GM19238 (cell line): ENCODE measurements around the gene SRSF5.
"Not testable (repeated sequence)": the region's sequence is repeated elsewhere in the genome, so short reads cannot be mapped to it uniquely, and the experiment has no call there.

Source experiments
- DNase-seq: peaks from one replicate; pipeline ENCODE4 v3.0.0; 2011; ENCODE audit warnings: low spot score; ENCODE audit not compliant: insufficient read length

Gene SRSF5

GRCh38 chr14:69766984-69767368 lies at the start of gene SRSF5:
SRSF5 (plus strand) TSS chr14:69767142; CDS start chr14:69768157, 1,015 bp downstream.
- peak; percentile 77 for DNase-seq

- not testable (repeated sequence) for DNase-seq
Observed at GRCh38 chr14:69718614-69719013, 48.3 kb upstream of the SRSF5 start.

DNA sequence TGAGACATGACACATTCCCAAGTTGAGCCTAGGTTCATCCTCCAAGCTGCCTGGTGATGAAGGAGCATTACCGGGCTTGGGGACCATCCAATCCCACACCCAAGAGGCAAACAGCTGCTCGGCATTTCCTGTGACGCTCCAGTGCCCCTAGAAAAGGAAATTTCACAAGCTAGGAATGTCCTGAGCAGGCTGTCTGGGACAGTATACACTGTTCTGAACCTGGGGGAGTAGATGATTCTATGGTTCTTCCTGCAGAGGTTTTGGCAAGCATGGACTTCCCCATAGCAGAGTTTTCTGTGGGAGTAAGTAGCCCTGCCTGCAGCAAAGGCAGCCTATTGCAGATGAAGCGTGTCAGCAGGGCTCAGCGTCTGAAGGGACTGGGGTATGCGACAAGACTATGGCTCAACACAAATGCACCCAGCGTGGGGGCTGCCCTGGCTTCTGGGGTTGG lies 47.4 kb upstream of the SRSF5 start:
- no peak for DNase-seq

GRCh38 chr14:69720912-69721311 lies 46.0 kb upstream of the SRSF5 start:
- no peak for DNase-seq

GRCh38 chr14:69726761-69727511 lies 40.0 kb upstream of the SRSF5 start:
- DNase-seq, result peak; percentile 82

DNA sequence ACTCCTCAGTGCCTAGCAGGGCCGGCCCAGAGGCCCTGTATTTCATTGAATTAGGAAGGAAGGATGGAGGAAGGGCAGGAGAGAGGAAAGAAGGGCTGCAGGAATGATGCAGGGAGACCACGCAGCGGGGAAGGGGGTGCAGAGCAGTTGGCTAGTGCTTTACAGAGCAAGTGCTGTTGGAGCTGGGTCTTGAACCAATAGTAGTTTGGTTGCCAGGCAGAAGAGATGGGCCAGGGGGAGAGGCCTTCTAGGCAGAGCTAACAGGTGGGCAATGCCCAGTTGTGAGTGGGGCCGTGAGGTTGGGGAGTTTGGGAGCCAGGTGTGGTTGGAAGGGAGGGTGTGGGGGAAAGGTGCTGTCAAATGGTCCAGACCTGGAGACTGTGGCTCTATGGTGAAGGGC lies 39.1 kb upstream of the SRSF5 start:
- DNase-seq, result no peak

DNA sequence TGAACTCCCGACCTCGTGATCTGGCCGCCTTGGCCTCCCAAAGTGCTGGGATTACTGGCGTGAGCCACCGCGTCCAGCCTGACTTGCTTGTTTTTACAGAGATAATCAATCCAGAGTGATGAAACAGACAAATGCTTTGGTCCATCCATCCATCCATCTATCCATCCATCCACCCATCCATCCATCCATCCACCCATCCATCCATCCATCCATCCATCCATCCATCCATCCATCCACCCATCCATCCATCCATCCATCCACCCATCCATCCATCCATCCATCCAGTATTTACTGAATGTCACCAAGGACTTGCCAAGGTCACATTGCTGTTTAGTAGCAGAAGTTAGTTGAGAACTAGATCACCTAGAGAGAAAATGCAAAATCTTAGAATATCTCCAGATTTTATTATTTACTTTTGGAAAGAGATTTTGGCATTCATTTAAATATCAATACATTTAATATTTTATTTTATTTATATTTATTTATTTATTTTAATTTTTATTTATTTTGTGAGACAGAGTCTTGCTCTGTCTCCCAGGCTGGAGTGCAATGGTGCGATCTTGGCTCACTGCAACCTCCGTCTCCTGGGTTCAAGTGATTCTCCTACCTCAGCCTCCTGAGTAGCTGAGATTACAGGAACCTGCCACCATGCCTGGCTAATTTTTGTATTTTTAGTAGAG lies 34.9 kb upstream of the SRSF5 start:
- DNase-seq, result not testable (repeated sequence)

GRCh38 chr14:69736405-69736804 lies 30.5 kb upstream of the SRSF5 start:
- DNase-seq, result not testable (repeated sequence)

- DNase-seq, result no peak
Observed at GRCh38 chr14:69741055-69741454, 25.9 kb upstream of the SRSF5 start.

GRCh38 chr14:69749956-69750355 lies 17.0 kb upstream of the SRSF5 start:
- no peak for DNase-seq

- DNase-seq, result no peak
Observed at GRCh38 chr14:69750495-69750894, 16.4 kb upstream of the SRSF5 start.

DNA sequence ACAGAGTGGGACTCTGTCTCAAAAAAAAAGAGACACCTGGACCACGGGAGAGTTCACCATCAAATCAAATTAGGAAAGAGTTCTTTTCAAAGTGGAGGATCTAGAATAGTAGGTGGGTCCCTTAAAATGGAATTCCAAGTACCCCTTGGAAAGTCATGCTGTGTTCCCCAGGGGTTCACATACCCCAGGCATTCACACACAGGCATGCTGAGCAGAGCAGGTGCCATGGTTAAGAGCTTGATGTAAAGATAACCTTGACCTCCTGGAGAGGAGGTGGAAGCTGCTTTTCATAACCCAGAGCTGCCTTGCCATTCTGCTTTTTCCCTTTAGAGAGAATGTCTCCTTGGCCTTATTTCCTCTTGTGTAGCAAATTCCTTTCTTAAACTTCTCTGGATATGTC lies 14.2 kb upstream of the SRSF5 start:
- no peak for DNase-seq

- DNase-seq, result no peak
Observed at GRCh38 chr14:69753860-69754259, 13.1 kb upstream of the SRSF5 start.

GRCh38 chr14:69754487-69754886 lies 12.5 kb upstream of the SRSF5 start:
- no peak for DNase-seq

GRCh38 chr14:69755296-69755695 lies 11.6 kb upstream of the SRSF5 start:
- no peak for DNase-seq

- DNase-seq, result no peak
Observed at GRCh38 chr14:69755784-69756183, 11.2 kb upstream of the SRSF5 start.

GRCh38 chr14:69756298-69756697 lies 10.6 kb upstream of the SRSF5 start:
- DNase-seq, result no peak

DNA sequence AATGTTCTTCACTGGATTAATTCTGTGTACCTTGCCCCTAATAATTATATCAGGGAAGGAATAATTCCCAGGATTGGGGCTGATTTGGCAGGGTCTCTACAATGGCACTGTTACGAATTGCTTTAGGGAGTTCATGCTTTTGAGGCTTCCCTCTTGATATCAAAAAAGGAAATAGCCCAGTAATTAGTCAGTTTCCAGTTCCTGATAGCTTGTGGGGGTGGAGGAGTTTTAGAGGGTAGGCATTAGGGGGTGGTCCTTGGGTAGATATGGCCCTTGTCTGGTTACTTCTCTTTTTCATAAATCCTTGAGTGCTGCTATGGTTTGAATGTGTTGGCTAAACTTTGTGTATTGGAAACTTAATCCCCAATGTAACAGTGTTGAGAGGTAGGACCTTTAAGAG lies 6.1 kb upstream of the SRSF5 start:
- DNase-seq, result no peak

DNA sequence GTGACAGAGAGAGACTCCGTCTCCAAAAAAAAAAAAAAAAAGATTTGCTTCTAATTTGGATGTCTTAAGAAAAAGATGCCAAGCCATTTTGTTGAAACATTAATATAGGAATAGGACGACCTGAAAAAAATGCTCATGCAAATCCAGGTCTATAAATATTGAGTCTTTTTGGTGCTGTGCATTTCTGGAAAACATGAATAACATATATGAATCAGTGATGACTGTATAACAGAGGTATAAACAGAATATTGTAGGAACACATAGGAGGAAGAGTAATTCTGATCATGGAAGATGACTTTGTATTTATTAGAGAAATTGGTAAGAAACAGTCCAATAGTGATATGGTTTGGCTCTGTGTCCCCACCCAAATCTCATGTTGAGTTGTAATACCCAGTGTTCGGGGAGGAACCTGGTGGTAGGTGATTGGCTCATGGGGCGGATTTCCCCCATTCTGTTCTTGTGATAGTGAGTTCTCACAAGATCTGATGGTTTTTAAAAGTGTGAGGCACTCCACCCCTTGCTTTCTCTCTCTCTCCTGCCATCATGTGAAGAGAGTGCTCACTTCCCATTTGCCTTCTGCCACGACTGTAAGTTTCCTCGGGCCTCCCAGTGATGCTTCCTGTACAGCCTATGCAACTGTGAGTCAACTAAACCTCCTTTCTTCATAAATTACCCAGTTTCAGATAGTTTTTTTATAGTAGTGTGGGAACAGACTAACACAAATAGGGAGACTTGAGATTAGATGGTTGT lies 3.0 kb upstream of the SRSF5 start:
- DNase-seq, result no peak

DNA sequence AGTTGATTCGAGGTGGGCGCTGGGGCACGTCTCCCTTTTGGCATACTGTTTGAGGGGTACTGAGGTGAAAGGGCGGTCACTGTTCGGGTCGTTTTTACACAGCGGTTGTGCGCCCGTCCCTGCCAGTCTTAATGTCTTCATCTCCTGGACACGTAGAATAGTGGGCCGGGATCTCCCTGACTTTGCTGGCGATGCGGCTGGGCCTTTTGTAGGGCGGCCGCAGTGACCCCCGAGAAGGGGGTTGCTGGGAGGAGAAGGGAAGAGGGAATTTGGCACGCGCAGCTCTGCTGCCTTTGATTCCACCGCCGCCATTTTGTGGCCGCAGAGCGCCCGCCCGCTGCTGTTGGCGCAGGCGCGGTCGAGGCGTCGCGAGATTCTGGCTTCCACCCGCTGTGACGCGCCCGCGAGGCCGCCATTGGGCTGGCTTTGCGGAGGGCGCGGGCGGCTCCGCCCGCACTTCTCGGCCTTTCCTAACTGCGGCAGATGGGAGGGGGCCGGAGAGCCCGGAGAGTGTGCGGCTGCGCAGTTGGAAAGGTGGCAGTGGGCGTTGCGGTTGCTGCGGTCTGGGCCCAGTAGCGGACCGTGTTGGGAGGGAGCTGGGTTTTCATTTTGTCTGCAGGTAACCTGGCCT lies 542 bp downstream of the SRSF5 start:
- peak; percentile 80 for DNase-seq

- DNase-seq, result no peak
Observed at GRCh38 chr14:69768873-69769272, 1.9 kb downstream of the SRSF5 start.

DNA sequence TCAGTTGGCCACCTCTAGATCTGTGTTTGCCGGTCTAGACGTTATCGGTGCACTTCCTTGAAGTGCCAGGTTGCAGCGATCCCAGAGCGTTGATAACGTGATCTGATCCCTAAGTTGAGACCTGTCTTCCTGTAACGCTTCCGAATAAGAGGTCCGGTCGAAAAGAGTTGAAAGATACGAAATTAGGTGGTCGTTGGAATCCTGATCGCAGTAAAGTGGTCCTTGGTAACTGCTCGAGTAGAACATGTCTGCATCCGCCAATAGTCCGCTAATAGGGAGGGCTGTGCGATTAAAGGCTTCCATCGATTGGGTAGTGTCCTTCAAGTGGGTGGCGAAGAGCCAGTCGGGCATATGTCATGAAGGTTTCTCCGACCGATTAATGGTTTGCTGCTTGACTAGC lies 2.7 kb downstream of the SRSF5 start:
- DNase-seq, result no peak
